Neural cell (in vitro differentiated cells): ENCODE results near the gene ZNF24.

ENCODE experiments used
- EP300 ChIP-seq: fragments of 450-650 bp; conservative IDR thresholded peaks from 2 replicates; pipeline ENCODE4 v1.6.1; 2014; ENCODE audit warnings: antibody characterized with exemption, mild to moderate bottlenecking, moderate library complexity; ENCODE audit not compliant: poor library complexity, severe bottlenecking
- EZH2 ChIP-seq: fragments of 200-600, 300-800 bp; shearing (Covaris generic), sonication (generic); IDR thresholded peaks from 2 replicates; pipeline ENCODE4 v1.6.1; 2014; ENCODE audit warnings: antibody characterized with exemption, low read length, borderline replicate concordance, mild to moderate bottlenecking; ENCODE audit not compliant: insufficient read depth, poor library complexity, severe bottlenecking
- MXI1 ChIP-seq: fragments of 450-650 bp; conservative IDR thresholded peaks from 2 replicates; pipeline ENCODE4 v1.6.1; 2014; ENCODE audit warnings: antibody characterized with exemption, mild to moderate bottlenecking; ENCODE audit not compliant: poor library complexity, severe bottlenecking
- POLR2AphosphoS5 ChIP-seq: IDR thresholded peaks from 2 replicates; pipeline ENCODE4 v1.6.1; 2012
- SMC3 ChIP-seq: fragments of 450-650 bp; conservative IDR thresholded peaks from 2 replicates; pipeline ENCODE4 v1.6.1; 2014; ENCODE audit warnings: antibody characterized with exemption, mild to moderate bottlenecking, moderate library complexity; ENCODE audit not compliant: poor library complexity
- TAF1 ChIP-seq: IDR thresholded peaks from 2 replicates; pipeline ENCODE4 v1.6.1; 2012; ENCODE audit warnings: low read depth
- TF ChIP-seq, protein P1 (sequence below): fragments of 450-650 bp; IDR thresholded peaks from 2 replicates; pipeline ENCODE4 v1.5.1; 2014; ENCODE audit warnings: antibody characterized with exemption, mild to moderate bottlenecking, moderate library complexity; ENCODE audit not compliant: poor library complexity, severe bottlenecking
- TF ChIP-seq, protein P2 (sequence below): IDR thresholded peaks from 2 replicates; pipeline ENCODE4 v1.6.1; 2012; ENCODE audit warnings: borderline replicate concordance

DNA sequence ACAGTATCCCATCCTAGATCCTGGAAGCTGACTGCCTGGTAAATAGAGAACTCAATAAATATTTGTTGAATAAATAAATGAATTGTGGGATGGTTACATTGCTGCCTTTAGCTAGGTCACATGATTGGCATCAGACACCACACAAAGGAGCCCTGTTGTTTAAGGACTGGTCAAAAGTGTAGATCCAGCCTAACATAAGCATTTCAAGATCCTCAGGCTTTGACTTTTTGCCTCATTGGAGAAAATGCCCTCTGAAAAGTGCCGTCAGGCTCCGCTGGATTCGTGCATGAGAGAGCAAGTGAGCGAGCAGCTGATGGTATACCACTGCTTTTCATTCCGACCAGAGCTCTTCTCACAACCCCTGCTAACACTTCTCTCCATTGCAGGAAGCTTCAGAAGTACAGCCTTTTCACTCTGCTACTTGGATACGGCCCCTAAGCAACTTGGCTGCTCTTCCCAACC, 1.3 kb upstream of the ZNF24 start:
- TF ChIP-seq EZH2 (no peak), SMC3 (no peak), POLR2AphosphoS5 (no peak), MXI1 (no peak), EP300 (no peak), TAF1 (no peak)
- TF ChIP-seq, protein P1, sequence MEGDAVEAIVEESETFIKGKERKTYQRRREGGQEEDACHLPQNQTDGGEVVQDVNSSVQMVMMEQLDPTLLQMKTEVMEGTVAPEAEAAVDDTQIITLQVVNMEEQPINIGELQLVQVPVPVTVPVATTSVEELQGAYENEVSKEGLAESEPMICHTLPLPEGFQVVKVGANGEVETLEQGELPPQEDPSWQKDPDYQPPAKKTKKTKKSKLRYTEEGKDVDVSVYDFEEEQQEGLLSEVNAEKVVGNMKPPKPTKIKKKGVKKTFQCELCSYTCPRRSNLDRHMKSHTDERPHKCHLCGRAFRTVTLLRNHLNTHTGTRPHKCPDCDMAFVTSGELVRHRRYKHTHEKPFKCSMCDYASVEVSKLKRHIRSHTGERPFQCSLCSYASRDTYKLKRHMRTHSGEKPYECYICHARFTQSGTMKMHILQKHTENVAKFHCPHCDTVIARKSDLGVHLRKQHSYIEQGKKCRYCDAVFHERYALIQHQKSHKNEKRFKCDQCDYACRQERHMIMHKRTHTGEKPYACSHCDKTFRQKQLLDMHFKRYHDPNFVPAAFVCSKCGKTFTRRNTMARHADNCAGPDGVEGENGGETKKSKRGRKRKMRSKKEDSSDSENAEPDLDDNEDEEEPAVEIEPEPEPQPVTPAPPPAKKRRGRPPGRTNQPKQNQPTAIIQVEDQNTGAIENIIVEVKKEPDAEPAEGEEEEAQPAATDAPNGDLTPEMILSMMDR = no peak
- TF ChIP-seq, protein P2, sequence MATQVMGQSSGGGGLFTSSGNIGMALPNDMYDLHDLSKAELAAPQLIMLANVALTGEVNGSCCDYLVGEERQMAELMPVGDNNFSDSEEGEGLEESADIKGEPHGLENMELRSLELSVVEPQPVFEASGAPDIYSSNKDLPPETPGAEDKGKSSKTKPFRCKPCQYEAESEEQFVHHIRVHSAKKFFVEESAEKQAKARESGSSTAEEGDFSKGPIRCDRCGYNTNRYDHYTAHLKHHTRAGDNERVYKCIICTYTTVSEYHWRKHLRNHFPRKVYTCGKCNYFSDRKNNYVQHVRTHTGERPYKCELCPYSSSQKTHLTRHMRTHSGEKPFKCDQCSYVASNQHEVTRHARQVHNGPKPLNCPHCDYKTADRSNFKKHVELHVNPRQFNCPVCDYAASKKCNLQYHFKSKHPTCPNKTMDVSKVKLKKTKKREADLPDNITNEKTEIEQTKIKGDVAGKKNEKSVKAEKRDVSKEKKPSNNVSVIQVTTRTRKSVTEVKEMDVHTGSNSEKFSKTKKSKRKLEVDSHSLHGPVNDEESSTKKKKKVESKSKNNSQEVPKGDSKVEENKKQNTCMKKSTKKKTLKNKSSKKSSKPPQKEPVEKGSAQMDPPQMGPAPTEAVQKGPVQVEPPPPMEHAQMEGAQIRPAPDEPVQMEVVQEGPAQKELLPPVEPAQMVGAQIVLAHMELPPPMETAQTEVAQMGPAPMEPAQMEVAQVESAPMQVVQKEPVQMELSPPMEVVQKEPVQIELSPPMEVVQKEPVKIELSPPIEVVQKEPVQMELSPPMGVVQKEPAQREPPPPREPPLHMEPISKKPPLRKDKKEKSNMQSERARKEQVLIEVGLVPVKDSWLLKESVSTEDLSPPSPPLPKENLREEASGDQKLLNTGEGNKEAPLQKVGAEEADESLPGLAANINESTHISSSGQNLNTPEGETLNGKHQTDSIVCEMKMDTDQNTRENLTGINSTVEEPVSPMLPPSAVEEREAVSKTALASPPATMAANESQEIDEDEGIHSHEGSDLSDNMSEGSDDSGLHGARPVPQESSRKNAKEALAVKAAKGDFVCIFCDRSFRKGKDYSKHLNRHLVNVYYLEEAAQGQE = no peak
